ENCODE data around the gene ABHD17A. TPM values are rescaled to one million over a fixed set of nuclear protein-coding genes. Genes with fewer than 3 reads are reported as not detected.

ABHD17A gene
- total and polyA plus RNA-seq, 9 of the 15 experiments (the other 6 are each of a cell fraction or from before 2014, with no cell fraction given), result 0.04 to 135 (median 21.8) TPM; not detected in 1

GRCh38 chr19:1854542-1855039 is 30.7 kb downstream of the ABHD17A start (continued):
- TF ChIP-seq ATF6 (CRISPR knock-in tag; IDR thresholded peaks at IDR 0.05) (0 out of 2 replicates have a peak, but pooled peaks have one; percentile 35), UBTF (IDR thresholded peaks at IDR 0.05; ENCODE audit: borderline replicate concordance in 1 of 2, low read depth in 2 of 2, low read length in 2 of 2) (peak in 1 of 2 experiments; percentile 47; a peak in 1 of 4 replicates), PBX2 (CRISPR knock-in tag; IDR thresholded peaks at IDR 0.05; ENCODE audit: low read depth) (peak; percentile 73), PBX2 (tag; conservative IDR thresholded peaks at IDR 0.05; ENCODE audit: low read depth) (peak; percentile 91), EP300 (IDR thresholded peaks at IDR 0.05; ENCODE audit: low read length) (0 out of 2 replicates have a peak, but pooled peaks have one; percentile 43), E2F8 (IDR thresholded peaks at IDR 0.05; ENCODE audit: low read depth, partially characterized antibody) (no peak), ETV5 (CRISPR knock-in tag; IDR thresholded peaks at IDR 0.05; ENCODE audit: low read depth) (peak; percentile 39; the same call in 1 of the 2 replicates), STAT6 (CRISPR knock-in tag; IDR thresholded peaks at IDR 0.05) (no peak)

Measured in K562 (cell line).